HG03520 (cell line): ENCODE results near the gene SLC43A1.

Experiments
- ATAC-seq: cut with Tn5 transposase; IDR thresholded peaks from one replicate; pipeline ENCODE4 v1.9.1; 2021; ENCODE audit warnings: mild to moderate bottlenecking, moderate library complexity; ENCODE audit not compliant: unreplicated experiment

The SLC43A1 gene

DNA sequence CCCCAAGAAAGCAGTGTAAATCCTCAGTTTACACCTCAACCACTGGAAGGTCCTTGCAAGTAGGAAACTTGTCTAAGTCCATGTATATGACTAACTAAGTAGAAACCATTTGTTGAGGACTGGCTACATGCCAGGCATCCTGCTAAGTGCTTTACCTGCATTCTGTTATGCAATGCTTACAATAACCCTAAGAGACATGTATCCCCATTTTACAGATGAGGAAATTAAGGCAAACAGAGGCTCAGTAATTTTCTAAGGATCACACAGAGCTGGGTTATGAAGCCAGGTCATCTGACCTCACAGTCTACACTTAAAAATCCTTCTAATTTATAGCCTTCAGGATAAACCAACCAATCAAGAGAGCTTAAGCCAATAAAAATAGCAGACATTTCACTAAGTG lies 13.5 kb upstream of the SLC43A1 start:
- ATAC-seq: no peak

DNA sequence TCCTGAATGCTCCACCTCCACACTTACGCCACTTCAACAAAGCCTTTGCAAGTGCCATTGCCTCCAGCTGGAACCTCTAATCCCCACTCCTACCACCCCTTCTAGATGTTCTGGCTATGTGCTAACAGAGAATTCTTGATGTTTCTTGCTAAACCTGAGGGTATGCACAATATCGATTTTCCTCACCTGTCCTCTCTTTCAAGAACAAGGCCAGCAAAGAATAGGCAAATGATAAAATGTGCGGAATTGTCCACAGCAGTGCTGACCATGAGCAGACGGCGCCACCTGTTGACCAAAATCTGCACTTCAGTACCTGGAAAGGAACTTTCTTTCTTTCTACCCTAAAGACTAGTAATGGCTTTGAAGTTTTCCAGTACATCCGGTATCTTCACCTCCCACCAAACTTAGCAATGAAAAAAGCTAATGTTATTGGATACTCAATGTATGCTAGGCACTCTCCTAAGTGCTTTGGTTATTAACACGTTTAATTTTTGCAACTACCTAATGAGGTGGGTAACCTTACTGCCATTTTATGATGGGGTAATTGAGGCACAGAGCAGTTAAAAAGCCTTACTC lies 11.6 kb upstream of the SLC43A1 start:
- ATAC-seq: no peak

DNA sequence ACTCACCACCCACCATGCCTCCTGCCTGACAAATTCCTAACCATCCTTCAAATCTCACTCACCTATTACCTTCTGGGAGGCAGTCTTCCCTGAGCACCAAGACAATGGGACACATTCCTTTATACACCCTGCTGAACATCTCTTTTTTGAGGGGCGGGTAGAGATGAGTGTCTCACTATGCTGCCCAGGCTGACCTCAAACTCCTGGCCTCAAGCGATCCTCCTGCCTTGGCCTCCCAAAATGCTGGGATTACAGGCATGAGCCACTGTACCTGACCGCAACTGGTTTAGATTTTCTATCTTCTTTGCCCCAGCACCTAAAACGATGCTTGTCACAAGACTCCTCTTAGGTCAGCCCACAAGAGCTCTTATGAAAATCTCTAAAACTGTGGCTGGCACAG lies 7.9 kb upstream of the SLC43A1 start:
- ATAC-seq: no peak

DNA sequence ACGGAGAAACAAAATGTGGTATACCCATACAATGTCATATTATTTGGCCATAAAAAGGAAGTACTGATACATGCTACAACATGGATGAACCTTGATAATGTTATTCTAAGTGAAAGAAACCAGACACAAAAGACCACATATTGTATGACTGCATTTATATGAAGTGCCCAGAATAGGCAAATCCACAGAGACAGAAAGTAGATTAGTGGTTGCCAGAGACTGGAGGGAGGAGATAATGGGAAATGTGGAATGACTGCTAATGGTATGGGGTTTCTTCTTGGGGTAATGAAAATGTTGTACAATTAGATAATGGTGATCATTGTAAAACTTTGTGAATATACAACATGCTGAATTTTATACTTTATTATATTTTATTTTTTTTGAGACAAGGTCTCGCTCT lies 5.6 kb upstream of the SLC43A1 start:
- ATAC-seq: no peak

DNA sequence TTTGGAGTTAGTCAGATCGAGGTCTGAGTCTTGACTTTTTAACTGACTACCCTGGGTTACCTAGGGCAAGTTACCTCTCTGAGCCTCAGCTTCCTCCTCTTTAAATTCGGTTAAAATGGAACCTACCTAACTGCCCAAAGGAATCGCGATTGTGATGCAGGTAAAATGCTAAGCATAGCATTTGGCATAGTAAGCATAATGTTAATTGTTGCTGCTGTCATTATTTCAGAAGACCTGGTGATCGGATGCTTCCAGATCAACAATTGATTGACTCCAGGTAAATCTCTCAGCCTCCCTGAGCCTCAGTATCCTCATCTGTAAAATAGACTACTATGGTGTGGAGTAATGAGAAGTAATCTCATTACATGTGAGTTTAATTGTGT lies 550 bp upstream of the SLC43A1 start:
- ATAC-seq: no peak

DNA sequence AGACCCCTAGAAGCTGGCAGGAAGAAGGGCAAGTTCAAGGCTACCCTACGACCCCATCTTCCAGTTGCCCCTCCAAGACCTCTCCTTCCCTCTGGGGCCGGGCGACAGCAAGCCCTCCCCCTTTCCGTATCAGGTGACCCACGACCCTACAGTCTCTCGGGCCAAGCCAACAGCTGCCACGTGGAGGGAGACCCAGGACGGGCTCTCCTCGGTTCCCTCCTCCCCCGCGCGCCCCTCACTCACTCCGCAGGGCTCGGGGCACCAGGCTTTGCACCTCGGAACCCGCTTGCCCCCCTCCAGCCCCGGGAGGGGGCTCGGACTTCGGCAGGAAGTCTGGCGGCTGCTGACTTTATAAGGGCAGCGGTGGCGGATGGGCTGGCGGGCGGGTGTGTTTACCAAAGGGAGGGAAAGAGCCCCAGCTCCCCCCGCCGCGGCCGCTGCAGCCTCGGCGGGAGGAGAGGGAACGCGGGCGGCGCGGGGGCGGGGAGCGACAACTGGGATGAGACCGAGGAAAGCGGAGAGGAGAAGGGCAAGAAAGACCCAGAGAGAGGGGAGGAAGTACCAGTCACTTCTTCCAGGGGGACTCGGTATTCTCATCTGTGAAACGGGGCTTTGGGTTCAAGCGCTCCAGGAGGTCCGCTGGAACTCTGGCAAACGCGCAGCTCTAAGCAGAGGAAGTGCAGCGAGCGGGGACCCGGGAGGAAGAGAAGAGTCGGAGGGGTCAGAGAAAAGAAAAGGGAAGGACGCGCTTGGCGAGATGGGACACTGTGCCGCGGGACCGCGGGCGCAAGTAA lies 767 bp downstream of the SLC43A1 start:
- ATAC-seq: peak; percentile 29

DNA sequence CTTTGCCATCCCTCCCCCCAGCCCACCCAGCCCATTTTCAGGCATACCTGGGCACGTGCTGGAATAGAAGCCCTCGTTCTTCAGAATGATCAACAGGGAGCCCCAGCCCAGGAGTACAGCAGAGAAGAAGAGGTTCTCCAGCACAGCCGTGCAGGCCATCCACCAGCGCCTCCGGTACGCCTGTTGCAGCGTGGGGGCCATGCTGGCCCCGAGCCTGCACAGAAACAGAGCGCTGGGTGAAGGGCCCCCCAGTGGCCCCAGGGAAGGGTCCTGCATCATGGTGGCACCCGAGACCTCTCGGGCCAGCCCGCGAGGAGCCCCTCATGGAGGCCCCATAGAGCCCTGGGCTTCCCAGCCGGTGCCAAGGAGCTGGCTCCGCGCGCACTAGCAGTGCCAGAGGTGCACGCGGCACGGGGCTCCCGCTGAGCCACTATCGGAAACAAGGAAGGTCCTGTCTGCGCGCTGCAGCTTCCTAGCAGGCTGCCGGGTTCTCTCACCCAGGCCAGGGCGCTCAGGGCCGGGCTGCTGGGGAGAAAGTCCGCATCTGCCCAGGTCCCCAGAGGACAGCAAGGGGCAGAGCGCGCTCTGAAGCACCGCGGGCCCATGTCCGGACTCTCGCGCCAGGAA lies 1.5 kb downstream of the SLC43A1 start:
- ATAC-seq: peak; percentile 37

DNA sequence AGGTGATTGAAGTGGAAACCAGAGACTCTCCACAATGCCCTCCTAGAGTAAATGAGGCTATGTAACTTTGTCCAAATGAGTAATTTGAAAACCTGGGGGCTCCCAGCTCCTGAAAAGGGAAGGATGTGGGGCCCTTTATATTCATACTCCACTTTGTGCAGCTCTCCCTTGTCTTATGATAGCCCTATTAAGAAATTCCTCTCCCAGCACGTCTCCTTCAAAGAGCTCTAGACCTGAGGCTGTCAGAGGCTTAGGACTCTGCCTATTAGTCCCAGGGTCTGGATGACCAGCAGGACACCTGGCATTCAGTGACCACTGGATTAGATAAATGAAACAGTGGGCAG lies 2.1 kb downstream of the SLC43A1 start:
- ATAC-seq: no peak

DNA sequence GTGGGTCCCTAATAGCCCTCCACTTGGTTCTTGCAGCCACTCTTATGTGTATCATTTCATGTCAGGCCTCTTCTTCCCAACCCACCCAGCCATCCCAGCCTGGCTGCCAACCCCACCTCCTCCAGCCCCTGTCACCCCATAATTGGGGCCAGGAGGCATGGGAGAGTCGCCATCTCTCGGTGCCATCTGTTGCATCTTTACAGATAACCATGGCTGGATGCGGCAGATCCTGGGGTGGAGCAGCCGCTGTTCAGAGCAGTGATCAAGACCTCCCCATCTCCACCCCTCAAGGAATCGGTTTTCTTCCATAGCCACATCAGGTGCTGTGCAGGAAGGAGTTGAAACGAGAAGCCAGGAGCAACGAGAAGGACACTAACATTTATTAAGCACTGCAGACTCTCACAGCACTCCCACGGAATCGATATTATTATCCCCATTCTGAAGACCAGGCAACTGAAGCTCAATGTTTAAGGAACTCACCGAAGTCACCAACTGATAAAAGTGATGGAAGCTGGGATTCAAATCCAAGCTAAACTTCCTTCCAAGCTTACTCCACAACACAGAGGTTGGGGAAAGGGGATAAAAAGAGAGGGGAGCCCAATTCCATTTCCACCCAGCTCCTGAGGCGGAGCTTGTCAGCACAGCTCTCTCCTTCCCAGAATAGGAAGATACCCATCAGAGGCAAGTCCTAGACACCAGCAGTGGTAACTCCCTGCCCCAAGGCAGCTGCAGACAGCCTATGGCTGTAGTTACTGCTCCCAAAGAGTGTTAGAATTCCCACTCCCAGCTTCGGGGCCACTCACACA lies 2.7 kb downstream of the SLC43A1 start:
- no peak for ATAC-seq

DNA sequence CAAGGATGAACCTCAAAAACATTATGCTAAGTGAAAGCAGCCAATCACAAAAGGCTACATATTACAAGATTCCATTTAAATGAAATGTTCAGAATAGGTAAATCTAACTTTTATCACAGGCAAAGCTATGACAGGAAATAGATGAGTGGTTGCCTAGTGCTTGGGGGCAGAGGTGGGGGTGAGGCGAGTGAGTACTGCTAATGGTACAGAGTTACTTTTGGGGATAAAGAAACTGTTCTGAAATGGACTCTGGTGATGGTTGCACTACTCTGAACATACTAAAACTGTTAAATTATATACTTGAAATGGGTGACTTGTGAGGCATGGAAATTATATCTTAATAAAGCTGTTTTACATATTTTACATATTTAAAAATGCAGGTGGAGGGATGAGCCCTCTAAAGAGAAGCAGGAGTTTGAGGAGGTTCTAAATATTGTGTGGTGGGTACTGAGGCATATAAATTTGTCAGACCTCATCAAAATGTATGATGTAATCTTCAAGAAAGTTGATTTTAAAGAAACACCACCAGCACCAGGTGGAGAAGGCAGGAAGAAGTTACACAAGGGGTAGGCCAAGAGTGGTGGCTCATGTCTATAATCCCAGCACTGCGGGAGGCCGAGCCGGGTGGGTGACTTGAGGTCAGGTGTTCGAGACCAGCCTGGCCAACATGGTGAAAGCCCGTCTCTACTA lies 3.6 kb downstream of the SLC43A1 start:
- ATAC-seq: no peak

DNA sequence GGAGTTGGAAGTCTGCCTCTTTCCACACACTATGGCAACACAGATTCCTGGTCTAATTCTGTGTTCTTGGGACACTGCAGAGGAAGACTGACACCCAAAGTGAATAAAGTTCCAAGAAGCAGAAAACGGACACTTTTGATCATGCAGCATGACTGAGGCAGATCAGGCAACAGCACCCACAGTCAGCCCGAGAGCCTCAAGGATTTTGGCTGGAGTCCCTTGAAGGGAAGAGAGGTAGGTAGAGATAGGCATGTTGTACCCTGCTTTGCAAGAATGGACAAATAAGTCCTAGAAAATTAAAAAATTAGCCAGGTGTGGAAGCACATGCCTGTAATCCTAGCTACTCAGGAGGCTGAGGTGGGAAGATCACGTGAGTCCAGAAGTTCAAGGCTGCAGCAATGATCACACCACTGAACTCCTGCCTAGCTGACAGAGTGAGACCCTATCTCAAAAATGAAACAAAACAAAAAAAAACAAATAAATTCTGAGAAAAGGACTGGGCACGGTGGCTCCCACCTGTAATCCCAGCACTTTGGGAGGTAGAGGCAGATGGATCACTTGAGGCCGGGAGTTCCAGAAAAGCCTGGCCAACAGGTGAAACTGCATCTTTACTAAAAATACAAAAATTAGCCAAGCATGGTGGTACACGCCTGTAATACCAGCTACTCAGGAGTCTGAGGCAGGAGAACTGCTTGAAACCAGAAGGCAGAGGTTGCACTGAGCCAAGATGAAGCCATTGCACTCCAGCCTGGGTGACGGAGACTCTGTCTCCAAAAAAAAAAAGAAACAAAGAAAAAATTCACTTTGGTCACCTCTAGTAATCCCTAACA lies 6.9 kb downstream of the SLC43A1 start:
- no peak for ATAC-seq

DNA sequence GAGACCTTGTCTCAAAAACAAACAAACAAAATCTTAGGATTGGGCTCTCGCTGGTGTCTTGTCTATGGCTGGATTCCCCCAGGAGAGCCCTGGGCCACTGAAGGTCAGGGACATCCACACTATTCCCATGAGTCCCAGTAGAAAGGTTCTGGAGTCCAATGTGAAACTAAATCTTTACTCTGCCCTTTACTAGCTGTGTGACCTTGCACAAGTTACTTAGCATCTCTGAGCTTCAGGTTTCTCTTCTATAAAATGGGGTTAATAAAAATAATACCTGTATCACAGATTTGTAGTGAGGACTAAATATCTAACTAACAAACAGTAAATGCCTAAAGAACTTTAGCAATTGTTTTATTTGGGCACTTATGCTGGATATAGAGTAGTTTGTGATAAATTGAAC lies 9.0 kb downstream of the SLC43A1 start:
- ATAC-seq: no peak

DNA sequence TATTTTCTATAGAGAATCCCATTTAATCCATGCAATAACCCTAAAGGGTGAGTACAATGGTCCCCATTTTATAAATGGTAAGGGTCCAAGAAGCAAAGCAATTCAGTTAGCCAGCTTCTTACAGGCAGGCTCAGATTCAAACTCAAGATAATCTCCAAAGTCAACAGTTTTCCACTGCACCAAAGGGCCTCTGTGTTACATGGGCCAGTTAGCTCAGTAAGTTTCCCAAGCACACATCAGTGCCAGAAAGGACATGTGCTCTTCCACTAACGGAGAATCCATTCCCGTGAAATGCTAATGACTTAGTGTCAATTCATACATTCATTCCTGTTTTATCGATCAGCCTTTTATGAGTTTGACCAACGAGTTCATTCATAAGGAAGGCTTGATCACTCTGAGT lies 11.0 kb downstream of the SLC43A1 start:
- no peak for ATAC-seq

DNA sequence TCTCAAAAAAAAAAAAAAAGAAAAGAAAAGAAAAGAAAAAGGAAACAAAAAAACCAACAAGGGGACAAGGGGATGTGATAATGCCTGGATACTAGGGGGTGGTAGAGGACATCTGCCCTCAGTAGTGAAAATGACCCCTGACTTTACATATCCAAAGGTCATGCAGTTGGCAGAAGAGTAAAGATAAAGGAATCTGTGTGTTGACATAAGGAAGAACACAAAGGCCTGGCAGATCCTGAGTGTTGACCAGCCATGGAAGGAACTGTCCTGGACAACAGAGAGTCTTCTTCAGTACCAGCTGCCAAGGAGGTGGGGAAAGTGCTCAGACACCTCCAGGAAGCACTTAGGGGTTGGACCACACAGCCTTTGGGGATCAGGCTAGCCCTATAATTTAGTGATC lies 12.6 kb downstream of the SLC43A1 start:
- no peak for ATAC-seq

DNA sequence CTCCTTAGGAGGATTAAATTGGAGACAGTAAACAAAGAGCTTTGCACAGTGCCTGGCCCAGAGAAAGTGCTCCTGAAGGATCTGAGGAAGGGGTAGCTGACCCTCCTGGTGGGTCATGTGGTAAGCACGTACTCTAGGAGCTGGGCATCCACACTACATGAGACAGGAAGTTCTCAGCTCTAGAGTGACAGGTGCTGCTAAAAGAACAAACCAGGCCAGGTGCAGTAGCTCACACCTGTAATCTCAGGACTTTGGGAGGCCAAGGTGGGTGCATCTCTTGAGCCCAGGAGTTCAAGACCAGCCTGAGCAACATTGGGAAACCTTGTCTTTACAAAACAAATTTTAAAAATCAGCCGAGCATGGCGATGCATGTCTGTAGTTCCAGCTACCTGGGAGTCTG lies 13.1 kb downstream of the SLC43A1 start:
- ATAC-seq: no peak

DNA sequence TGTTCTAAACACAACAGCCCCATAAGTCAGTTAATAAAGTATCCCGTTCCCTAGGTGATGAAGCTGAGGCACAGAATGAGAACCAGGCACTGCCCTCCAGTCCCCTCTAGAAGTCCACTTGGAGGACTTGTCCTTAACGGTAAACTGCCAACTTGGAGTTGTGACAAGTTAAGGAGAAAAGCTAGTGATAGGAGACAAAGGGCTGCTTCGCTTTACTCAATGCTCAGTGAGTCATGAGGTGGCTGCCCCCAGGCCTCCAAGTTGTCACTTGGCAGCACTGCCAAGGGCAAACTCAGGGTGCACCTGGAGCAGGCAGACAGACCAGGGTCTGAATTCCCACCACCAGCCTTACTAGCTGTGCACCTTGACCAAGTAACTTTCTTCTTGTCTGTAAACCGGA lies 13.5 kb downstream of the SLC43A1 start:
- ATAC-seq: no peak

DNA sequence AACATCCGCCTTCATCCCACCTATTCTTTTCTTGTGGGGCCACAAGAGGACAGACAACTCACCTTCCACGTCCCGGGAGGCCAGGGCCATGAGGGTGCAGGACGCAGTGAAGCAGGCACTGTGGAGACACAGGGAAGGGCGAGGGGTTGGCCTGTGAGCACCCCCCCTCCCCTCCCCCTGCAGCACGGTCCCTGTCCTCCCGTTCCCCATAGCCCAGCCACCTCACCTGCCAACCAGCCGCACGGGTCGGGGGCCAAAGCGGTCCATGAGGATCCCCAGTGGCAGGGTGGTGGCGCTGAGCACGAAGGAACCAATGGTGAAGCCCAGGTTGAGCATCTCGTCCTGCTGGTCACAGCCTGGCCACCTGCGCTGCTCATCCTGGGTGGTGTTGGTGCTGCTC lies 14.6 kb downstream of the SLC43A1 start:
- ATAC-seq: no peak

DNA sequence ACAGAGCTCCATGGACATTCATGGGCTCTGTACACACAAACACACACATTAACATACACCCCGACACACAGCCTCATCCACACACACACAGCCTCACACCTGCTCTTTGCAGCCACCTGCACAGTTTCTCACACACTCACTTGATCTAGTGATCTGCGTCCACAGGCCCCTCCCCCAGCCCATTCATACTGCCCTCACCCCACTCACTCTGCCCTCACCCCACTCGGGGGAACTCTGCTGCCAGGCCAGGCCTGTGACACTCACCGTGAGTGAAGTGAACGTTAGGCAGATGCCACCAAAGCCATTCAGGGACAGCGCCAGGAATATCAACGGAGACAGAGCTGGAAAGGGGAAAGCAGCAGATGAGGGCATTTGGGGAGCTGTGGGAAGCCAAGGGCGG lies 15.0 kb downstream of the SLC43A1 start:
- ATAC-seq: no peak

DNA sequence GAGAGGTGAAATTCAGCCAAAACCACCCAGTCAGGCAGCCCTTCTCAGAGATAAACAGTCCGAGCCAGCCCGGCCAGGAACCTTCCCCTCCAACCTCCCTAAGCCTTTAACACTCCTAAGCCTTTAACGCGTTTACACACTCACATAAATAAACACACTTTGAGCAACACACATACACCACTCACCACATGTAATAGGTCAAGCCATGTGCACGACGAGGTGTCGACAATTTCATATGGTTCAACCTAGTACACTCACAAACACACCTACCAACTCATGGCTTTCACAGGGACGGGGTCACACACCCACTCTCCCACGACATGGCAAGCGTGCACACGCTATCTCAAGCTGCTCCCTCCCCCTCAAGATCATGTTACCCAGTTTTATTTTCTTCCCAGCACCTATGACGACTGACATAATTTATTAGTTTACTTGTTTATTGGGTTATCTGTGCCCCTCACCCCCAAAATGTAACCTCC lies 15.5 kb downstream of the SLC43A1 start:
- no peak for ATAC-seq

DNA sequence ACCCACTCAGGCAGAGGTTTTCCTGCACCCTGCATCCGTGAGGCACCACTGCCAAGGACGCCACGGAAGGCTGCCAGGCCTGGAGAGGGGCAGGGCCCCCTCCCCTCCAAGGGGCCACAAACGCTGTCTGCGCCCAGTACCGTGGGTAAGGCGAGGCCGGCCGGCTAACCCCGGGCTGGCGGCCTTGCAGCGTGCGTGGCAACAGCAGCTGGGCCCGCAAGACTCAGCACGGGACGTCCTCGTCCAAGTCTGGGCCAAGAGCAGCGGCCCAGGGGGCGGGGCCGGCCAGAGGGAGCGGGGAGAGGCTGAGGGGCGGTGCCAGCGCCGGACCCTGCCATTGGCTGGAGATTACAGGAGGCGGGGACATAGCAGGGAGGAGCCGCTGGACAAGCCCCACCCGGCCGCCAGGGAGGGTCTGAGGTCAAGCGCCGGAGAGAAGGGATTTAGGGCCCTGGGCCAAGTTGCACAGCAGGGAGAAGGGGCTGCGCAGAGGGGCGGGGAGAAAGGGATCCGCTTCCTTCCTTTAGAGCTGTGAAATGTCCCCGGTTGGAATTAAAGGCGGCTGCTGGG lies 16.0 kb downstream of the SLC43A1 start:
- ATAC-seq: peak; percentile 96
